NCI-H2029 (cell line): ENCODE results near the gene MEG3.
"Not testable (repeated sequence)": the region's sequence is repeated elsewhere in the genome, so short reads cannot be mapped to it uniquely, and the experiment has no call there.

Experiments used
- DNase-seq: peaks from one replicate; lab custom pipeline; 2025; lab: John Stamatoyannopoulos, UW

The MEG3 gene

DNA sequence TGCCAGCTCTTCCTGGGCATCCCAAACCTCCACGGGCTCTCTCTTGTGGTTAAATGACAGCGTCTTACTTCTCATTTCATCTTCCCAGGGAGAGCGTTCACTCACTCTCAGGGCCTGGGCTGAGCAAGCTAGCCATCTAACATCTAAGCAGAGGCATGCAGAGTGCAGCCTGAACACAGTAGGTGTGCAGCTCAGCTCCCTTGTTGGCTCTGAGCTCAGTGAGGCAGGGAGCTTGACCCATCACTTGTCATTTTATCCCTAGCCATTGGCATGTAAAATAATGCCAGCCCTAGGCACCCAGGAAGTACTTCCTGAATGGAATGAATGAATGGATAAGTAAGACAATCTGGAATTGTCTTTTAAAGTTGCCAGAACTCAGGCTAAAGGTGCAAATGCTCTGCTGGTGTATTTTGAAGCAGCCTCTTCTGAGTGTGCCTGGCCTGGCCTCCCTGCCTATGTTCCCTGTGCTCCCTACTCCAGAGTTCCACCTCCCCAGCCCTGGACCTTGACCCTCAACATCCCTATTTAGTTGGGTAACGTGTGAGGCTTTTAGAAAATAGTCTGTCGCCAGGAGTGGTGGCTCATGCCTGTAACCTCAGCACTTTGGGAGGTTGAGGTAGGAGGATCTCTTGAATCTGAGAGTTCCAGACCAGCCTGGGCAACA, 9.5 kb upstream of the MEG3 start:
- no peak for DNase-seq

DNA sequence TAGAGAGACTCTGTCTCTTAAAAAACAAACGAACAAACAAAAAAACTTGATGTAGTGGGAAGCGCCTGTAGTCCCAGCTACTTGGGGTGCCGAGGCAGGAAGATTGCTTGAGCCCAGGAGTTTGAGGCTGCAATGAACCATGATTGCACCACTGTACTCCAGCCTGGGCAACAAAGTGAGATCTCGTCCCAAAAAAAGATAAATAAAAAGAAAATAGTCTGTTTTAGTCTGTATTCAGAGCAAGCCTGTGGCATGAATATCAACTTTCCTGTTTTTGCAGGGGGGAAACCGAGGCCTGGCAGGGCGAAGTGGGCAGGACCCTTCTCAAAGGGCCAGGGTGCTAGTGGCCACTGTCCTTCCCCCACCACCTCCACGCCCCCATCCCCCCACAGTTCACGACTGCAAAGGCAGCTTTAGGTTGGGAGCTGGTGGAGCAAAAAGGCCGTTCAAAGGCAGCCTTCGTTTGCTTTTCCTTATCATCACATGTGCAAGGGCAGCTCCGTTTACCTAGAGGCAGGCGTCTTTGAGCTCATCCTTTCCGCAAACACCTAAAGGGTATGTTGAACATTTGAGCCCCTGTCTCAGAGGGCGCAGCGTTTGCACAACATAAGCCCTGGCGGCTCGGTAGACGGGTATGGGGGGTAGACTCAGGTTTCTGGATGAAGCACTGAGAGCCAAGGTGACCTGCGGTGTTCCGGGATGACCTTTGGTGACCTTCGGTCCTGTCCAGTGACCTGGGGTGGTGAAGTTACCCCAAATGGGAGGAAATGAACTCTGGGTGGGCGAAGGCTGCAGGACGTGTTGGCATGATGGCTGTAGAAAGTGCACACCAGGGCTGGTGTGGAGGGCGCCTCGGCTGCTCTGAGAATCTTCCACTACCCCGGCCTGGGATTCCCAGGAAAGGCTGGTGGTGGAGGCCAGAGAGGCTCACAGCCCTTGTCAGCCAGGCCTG, 8.7 kb upstream of the MEG3 start:
- no peak for DNase-seq

DNA sequence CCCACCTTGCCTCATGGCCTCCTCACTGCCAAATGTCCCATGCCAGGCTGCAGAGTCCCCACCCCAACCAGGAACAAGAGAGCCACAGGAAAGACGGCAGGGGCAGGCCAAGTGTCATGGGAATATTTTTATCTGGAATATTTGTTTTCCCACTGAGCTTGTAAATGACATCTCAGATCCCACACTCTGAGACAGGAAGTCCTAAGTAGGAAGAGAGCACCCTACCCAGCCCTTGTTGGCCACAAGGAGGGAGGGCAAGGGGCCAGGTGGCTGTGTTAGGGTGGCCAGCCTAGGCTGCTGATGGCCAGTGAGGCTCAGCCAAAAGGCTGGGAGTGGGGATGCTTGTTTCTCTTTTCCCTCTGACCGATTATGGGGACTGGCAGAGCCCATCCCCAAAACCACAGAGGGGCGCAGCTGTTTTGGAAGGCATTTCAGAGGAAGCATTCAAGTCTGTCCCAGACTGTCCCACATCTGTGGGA, 7.7 kb upstream of the MEG3 start:
- DNase-seq: no peak

DNA sequence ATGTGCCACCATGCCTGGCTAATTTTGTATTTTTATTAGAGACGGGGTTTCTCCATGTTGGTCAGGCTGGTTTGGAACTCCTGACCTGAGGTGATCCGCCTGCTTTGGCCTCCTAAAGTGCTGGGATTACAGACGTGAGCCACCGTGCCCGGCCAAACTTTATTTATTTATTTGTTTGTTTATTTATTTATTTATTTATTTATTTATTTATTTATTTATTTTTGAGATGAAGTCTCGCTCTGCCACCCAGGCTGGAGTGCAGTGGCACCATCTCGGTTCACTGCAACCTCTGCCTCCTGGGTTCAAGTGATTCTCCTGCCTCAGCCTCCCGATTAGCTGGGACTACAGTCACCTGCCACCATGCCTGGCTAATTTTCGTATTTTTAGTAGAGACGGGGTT, 7.0 kb upstream of the MEG3 start:
- DNase-seq: not testable (repeated sequence)

DNA sequence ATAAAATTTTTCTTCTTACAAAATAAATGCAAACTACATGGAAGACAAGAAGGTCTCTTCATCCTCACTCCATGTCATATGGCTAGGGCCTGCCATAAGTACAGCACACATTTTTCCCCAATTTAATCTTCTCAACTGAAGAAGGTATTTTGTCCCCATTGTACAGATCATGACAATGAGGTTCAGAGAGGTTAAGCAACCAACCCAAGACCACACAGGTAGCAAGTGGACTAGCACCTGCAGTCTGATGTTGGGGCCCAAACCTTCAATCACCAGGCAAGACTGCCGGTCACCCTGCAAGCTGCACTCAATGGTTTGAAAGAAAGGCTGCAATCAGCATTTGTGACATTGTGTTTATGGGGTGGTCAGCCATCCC, 6.5 kb upstream of the MEG3 start:
- DNase-seq: no peak

DNA sequence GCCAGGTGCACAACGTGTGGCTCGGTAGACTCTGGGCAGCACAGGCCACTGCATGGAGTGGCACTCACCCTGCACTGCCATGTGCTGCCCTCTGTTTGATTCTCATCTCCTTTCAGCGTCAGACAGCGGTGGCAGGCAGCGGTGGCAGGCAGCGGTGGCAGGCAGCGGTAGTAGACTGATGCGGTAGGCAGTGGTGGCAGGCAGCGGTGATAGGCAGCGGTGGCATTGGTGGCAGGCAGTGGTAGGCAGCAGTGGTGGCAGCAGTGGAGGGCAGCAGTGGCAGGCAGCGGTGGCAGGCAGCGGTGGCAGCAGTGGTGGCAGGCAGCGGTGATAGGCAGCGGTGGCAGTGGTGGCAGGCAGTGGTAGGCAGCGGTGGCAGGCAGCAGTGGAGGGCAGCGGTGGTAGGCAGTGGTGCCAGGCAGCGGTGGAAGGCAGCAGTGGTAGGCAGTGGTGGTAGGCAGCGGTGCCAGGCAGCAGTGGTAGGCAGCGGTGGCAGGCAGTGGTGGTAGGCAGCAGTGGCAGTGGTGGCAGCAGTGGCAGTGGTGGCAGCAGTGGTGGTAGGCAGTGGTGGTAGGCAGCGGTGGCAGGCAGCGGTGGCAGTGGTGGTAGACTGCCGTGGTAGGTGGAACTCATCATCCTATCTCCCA, 6.0 kb upstream of the MEG3 start:
- no peak for DNase-seq

DNA sequence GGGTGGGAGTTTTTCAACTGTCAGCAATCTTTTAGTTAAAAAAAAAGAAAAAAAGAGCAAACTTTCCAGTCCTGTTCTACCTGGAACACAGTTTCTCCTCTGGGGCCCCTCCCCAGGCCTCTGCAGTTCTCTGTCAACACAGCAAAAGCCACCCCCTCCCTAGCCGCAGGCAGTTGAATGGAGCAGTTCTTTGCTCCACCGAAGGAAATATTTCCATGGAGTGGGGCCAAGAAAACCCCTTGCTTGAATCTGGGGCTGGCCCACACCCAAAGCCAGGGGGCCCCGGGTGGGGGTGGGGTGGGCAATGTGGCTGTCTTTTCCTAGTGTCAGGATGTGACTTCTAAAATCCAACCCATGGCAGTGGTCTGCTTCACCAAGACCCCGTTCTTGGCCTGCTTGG, 5.0 kb upstream of the MEG3 start:
- no peak for DNase-seq

DNA sequence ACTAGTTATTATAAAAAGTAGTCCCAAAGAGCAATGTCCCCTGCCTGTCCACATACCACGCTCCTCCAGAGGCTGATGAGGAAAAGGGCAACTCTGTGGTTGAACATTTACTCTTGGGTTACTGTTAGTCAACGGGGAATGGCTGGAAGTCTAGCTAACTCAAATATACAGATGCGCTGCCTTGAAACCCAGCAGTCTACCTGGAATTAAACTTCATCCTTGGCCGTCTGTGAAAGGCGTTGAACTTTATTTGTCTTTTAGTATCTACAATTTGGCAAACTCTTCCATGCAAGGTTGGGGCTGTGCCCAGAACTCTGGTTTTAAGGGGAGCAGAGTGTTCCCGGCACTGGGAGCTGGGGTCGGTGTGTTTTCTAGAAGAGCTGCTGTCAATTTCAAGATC, 3.9 kb upstream of the MEG3 start:
- no peak for DNase-seq

DNA sequence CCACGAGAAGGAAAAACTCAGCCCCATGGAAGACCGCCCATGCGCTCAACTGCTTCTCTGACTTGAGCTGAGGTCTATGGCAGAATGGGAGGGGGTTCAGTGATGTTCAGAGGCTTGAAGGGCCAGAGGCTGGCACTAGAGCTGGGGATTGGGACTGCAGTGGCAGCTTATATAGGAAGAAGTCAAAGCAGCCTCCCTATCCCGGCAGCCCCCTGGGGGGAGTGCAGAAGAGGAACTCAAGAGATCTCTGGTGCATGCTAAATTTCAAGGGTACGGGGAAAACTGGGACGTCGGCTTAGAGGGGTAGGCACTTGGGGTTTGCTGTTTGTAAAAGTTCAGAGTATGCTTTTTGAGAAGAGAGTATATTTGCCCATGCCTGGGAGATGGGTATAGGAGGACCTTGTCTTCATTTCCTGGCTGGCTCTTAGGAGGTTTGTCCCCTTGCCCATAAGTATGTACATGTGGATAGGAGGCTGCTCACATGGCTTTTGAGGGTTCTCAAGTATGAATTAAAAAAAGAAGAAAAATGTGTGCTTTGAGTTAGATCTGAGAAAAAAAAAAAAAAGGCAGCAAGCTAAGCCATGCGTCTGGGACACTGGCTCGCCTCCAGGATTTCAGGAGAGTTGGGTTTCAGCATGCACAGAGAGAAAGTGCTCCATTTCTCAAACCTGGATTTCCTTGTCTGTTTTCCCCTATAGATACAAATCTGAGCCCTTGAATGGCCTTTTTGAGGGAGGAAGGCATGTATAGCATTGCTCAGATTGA, 3.2 kb upstream of the MEG3 start:
- no peak for DNase-seq

DNA sequence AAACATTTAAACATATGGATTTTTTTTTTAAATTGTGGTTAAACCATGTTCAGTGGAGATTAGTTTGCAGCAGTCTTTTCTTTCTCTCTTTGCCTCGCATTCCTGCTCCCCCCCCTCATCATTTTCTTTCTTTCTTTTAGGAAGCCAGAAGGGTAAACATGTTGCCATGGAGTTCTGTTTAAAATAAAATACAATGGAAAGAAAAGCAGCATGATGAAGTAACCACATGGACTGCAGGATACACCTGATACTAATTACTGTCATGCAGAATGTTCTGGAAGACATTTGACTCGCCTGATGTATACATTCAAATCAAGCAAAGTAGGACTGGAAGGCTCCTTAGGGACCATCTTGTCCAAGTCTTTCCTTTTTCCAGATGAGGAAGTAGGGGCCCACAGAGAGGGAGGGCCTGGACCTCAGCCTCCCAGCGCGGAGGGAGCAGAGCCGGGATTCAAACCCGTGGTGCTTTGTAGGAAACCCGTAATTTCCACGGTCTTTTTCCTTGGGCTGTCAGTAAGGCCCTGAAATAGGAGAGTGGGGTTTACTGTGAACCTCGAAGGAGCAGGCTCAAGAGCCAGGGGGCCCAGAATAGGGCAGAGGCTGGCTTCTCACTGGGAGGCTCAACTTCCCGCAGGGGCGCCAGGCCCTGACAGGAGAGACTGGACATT, 2.4 kb upstream of the MEG3 start:
- no peak for DNase-seq

DNA sequence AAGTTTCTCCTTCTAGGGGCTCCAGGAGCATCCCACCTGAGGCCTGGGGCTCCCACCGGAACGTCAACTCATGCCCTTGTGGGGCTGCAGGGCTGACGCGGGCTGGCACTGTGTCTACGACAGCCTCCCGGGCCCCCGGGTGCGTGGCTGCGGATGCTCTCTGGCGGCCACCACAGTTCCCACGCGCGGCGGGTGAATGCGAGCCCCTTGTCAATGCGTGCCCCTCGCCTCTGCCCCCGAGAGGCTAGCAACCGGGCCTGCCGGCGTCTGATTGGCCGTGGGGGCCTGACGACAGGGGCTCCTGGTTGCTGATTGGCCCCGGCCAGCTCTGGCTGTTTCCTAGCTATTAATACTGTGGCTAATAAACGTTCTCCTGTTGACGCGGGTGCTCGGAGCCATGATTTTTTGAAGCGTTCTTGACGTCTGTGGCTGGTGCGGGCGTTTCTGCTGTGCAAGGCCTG, 1.8 kb upstream of the MEG3 start:
- no peak for DNase-seq

DNA sequence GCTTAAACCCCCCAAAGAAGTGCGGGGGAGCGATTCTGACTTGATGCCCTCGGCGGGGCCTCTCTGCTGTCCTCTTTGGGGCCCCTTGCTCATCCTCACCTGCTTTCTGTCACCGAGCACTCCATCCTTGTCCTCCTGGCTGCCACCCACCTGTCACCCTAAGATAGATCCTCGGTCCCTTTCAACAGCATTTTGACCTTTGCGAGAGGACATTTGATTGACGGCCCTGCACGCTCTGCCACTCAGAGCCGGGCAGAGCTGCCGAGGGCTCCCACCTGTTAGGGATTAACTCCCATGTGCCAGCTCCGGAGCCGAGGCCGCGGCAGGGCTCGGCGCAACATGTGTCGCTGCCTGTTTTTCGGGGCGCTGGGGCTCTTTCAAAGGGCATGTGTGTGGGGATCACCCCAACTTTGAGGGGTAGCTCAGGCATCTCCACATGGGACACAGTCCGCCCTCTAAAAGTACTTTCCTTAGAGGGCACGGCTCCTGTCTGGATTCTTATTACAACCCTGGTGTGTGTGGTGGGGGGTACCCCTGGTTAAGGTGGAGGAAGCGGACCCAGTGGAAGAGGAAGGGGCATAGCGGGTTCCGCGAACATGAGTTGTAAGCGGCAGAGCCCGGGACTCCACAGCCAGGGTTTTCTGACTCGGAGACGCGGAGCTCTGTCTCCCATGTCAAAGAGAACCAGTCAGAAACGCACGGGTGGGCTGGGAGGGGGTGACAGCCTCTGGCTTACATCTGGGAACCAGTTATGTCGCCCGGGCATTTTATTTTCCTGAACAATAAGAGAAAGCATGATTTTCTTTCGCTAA, 811 bp upstream of the MEG3 start:
- DNase-seq: no peak

DNA sequence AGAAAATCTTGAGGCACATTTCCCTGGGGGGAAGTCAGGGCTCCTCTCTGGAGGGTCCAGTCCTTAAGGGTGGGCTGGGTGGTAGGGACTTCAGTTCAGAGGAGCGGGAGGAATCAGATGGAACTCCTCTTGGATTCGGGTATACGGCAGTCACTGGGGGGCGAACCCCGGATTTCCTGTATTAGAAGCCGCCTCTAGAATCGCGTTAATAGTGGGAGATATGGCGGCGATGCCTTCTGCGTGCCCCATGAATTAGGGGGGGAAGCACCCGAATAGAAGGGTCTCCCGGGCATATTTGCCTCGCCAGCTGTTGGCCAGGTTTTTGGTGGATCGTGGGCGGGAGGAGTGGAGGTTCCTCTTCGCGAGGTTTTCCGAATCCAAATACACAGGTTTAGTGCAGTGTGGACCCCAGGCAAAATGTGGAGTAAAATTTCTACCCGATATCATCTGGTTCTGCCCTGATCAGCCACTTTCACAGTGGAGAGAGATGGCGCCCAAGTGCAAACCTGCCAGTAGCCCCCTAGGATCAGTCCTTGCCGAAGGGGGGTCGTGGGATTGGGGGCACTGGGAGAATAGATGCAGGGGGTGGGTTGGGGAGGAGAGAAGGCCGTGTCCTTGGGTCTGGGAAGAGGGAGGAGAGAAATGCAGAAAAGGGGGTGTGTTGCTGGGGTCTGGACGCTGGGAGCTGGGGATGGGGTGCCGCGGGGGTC, 628 bp downstream of the MEG3 start:
- DNase-seq: no peak

DNA sequence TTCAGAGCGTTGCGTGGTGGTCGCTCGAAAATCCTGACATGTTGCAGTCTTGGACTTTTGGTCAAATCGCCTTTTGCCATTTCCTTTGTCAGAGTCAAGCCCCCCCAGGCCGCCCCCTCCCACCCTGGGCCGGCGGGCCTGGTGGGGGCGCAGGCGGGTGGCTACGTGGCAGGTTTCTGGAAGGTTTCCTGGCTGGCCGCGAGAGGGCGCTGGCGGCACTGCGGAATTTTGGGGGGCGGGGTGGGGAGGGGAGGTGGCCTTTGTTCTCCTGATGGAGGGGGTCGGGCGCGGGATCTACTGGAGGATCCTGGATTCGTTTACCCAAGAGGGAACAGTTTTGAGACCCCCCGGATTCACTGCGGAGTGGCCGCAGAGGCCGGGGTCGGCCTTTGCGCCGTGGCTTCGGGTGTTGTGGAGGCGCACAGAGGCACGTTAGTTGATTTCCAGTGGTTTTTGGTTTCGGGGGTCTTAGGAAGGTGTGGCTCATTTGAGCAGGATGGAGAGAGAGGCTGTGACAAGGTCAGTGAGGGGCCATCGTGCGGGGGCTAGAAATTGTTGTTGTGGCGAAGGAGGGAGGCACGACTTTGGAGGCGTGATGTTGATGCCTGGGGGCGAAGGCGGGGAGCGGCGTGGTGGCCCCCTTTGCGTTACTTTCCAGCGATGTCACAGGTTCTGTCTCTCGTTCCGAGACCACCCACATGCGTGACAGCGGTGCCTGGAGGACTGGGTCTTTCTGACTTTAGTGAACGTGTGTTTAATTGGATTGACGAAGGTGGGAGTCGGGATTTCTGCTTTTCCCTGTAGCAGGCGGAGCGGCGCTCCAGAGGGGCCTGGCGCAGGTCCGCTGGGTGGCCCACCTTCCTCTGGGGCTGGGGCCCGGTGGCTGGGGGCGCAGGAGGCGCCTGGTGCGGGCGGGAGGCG, 1.4 kb downstream of the MEG3 start:
- no peak for DNase-seq

DNA sequence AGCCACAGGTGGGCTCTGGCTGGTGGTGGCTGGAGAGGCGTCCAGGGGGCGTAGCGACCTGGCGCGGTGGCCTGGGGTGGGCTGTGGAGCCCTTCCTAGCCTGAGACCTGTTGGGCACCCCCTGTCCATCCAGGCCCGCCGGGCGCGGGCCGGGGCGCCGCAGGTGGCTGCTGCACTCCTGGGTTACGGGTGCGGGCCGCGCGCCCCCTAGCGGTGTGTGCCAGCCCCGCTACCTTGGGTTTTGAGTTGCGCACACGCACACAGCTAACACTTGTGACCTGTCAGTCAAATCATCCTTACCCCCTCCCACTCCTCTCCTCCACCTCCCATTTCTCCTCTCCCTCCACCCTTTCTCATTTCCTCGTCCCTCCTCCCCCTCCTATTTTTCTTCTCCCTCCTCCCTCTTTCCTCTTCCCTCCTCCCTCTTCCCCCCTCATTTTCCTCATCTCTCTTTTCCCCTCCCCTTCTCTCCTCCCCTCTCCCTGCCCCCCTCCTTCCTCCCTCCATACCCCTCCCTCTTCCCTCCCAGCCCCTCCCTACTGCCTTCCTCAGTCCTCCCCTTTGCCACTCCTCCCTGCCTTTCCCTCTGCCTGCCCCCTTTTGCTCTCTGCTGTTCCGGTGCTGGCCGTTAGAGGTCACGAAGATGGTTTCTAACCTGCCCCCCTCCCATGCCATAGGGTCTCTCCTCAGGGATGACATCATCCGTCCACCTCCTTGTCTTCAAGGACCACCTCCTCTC, 2.3 kb downstream of the MEG3 start:
- DNase-seq: no peak

DNA sequence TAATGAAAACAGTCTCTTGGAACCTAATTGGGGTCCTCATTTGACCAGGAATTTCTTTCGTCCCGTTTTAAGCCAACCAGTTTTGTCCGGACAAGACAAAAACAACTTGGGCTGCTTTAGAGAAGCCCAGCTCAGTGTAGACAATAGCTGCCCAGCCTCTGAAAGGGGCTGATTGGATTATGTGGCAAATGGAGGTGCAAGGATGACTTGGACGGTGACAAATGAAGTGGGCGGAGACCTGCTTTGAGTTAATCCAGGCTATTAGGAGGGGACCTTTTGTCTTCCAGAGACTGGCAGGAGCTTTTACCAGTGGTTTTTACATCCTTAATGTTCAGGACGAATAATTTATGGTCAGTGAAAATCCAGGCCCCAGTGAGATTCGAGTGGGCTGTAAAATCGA, 4.8 kb downstream of the MEG3 start:
- no peak for DNase-seq

DNA sequence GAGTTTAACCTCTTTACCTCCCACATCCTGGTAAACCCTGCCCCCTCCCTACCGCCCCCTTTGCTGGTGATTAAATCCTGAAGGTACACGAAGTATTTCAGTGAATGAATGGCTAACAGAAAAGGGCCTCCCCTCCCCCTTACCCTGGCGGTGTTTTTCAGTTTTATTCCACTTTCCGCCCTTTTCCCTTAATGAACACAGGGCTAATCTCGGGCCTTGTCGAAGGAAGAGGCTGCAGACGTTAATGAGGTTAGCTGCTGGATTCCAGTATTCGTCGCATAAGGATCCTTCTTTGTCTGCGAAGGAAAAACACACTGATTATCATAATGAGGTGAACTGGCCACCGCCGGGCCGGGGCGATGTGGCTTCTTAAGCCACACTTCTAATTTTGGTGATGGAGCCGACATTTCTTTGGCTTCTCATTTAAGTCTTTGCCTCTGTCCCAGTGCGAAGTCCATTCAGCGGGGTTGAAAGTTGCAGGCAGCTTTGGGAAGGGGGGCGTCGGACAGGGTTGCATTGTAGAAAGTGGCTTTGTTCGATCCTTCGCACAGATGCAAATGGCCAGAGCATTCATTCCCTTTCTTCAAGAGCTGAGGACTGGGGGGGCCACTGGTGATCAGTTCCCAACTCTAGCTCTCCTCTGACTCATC, 6.5 kb downstream of the MEG3 start:
- no peak for DNase-seq
